ENCODE results near the gene CAMTA2. TPM values are rescaled to one million over a fixed set of nuclear protein-coding genes. Genes with fewer than 3 reads are reported as not detected.

CAMTA2 gene
- total RNA-seq, 1 donor from 2014 or later: 0.34 TPM

DNA sequence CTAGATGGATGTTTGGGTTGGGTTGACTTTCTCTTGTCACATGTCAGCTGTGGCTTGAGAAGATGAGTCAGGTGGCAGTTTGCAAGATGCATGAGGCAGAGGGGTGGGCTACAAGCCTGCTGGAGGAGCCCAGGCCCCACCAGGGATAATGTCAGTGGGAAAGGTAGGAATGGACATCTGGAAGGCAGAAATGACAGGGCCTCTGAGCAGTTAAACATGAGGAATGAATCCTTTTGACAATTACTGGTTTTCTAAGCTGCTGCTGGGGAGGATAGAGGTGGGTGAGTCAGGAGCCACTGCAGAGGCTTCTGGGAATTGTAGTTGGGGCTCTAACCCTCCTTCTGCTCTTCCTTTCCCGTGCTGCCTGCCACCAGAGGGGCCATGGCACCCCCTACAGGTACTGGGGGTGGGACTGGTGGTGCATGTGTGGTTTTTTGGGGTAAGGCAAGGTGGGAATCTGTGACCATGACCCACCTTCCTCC is 32.0 kb upstream of the CAMTA2 start:
- no peak overlapping the region for H3K4me3 Mint-ChIP-seq
- Histone ChIP-seq H3K4me2 (no peak overlapping the region), H3K27ac (no peak overlapping the region), H3K36me3 (no peaks in the 10 kb centered on the region), H3K9ac (no peak overlapping the region), H3K4me3 (no peak overlapping the region), H3K4me1 (no peaks in the 10 kb centered on the region), H2AFZ (replicated peaks) (no peak overlapping the region), H4K20me1 (ENCODE audit: low read depth) (no peaks in the 10 kb centered on the region), H3K79me2 (ENCODE audit: low read depth) (no peaks in the 10 kb centered on the region), H3K9me3 (ENCODE audit: low read depth) (no peaks in the 10 kb centered on the region), H3F3A (ENCODE audit: low read depth) (no peaks in the 10 kb centered on the region), H3K27me3 (no peaks in the 10 kb centered on the region)
- H3K27ac Mint-ChIP-seq: no peak overlapping the region
- H3K27me3 Mint-ChIP-seq (ENCODE audit: insufficient read depth, low read depth): no peaks in the 10 kb centered on the region
- no peaks in the 10 kb centered on the region for H3K4me1 Mint-ChIP-seq
- no peaks in the 10 kb centered on the region for H3K9me3 Mint-ChIP-seq
- DNase-seq (ENCODE audit: low spot score): peak; percentile 25
- TF ChIP-seq EZH2 (IDR thresholded peaks at IDR 0.05): no peak
- TF ChIP-seq, protein P1, sequence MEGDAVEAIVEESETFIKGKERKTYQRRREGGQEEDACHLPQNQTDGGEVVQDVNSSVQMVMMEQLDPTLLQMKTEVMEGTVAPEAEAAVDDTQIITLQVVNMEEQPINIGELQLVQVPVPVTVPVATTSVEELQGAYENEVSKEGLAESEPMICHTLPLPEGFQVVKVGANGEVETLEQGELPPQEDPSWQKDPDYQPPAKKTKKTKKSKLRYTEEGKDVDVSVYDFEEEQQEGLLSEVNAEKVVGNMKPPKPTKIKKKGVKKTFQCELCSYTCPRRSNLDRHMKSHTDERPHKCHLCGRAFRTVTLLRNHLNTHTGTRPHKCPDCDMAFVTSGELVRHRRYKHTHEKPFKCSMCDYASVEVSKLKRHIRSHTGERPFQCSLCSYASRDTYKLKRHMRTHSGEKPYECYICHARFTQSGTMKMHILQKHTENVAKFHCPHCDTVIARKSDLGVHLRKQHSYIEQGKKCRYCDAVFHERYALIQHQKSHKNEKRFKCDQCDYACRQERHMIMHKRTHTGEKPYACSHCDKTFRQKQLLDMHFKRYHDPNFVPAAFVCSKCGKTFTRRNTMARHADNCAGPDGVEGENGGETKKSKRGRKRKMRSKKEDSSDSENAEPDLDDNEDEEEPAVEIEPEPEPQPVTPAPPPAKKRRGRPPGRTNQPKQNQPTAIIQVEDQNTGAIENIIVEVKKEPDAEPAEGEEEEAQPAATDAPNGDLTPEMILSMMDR (IDR thresholded peaks at IDR 0.05): peak; percentile 22
- H3K36me3 Mint-ChIP-seq: peaks cover 22% of the 10 kb centered on the region

DNA sequence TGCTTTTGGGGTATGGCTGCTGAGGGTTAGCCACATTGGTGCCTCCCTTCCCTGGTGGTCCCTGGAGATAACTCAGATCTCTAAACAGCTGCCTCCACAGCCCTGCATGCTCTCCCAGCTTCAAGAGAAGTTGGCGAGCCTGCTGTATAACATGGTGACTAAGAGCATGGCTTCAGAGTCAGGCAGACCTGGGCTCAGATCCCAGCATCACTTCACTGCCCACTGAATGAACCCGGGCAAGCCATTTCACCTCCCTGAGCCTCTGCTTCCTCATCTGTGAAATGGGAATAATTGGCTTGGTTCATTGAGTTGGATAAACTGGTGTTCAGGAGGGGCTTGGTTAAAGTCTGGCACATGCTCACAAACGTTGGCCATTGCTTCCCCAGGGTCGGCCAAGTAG is 26.9 kb upstream of the CAMTA2 start:
- Mint-ChIP-seq H3K4me1 (no peaks in the 10 kb centered on the region), H3K9me3 (no peaks in the 10 kb centered on the region), H3K27ac (no peak overlapping the region), H3K36me3 (peaks cover 24% of the 10 kb centered on the region), H3K4me3 (no peak overlapping the region), H3K27me3 (ENCODE audit: insufficient read depth, low read depth) (peaks cover 3% of the 10 kb centered on the region)
- Histone ChIP-seq H3K4me1 (no peaks in the 10 kb centered on the region), H3K27me3 (no peaks in the 10 kb centered on the region), H3F3A (ENCODE audit: low read depth) (no peaks in the 10 kb centered on the region), H3K79me2 (ENCODE audit: low read depth) (no peaks in the 10 kb centered on the region), H2AFZ (replicated peaks) (no peak overlapping the region), H3K27ac (no peak overlapping the region), H3K36me3 (no peaks in the 10 kb centered on the region), H3K9ac (no peak overlapping the region), H4K20me1 (ENCODE audit: low read depth) (no peaks in the 10 kb centered on the region), H3K4me2 (no peak overlapping the region), H3K9me3 (ENCODE audit: low read depth) (no peaks in the 10 kb centered on the region), H3K4me3 (no peak overlapping the region)
- TF ChIP-seq EZH2 (IDR thresholded peaks at IDR 0.05) (no peak), EZH2phosphoT487 (IDR thresholded peaks at IDR 0.05) (no peak)
- TF ChIP-seq, protein P1 (IDR thresholded peaks at IDR 0.05): no peak
- no peak for DNase-seq (ENCODE audit: low spot score)

DNA sequence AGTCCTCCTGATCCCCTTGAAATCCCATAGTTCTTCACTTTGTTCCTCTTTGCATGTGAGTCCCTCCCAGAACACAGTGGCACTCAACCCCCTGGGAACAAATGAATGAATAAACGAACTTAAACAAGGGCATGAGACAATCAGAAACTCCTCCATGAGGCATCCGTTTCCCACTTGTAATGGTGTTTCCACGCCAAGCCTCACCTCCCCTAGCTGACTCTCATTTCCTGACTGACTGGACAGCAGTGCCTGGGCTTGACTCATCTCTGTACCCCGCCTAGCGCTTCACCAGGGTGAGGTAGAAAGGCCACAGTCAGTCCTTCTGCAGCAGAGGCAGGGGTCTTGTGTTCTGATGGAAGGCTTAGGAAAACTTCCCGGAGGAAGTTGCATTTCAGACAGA is 24.5 kb upstream of the CAMTA2 start:
- no peak overlapping the region for H3K27ac Mint-ChIP-seq
- Histone ChIP-seq H3K4me2 (no peak overlapping the region), H3K79me2 (ENCODE audit: low read depth) (no peaks in the 10 kb centered on the region), H3K27me3 (no peaks in the 10 kb centered on the region), H3K4me3 (no peak overlapping the region), H3K9me3 (ENCODE audit: low read depth) (no peaks in the 10 kb centered on the region), H2AFZ (replicated peaks) (no peak overlapping the region), H3K36me3 (no peaks in the 10 kb centered on the region), H4K20me1 (ENCODE audit: low read depth) (no peaks in the 10 kb centered on the region), H3K9ac (no peak overlapping the region), H3K27ac (no peak overlapping the region), H3K4me1 (no peaks in the 10 kb centered on the region), H3F3A (ENCODE audit: low read depth) (no peaks in the 10 kb centered on the region)
- peaks cover 34% of the 10 kb centered on the region for H3K36me3 Mint-ChIP-seq
- peaks cover 3% of the 10 kb centered on the region for H3K27me3 Mint-ChIP-seq (ENCODE audit: insufficient read depth, low read depth)
- no peaks in the 10 kb centered on the region for H3K4me1 Mint-ChIP-seq
- no peaks in the 10 kb centered on the region for H3K9me3 Mint-ChIP-seq
- DNase-seq (ENCODE audit: low spot score): no peak
- H3K4me3 Mint-ChIP-seq: no peak overlapping the region
- no peak for TF ChIP-seq EZH2 (IDR thresholded peaks at IDR 0.05)
- TF ChIP-seq, protein P1 (IDR thresholded peaks at IDR 0.05): no peak
- no peak for TF ChIP-seq EZH2phosphoT487 (IDR thresholded peaks at IDR 0.05)

Measured in neural progenitor cell (in vitro differentiated cells).